Measurements from ENCODE around the gene RALGDS.

RALGDS gene

DNA sequence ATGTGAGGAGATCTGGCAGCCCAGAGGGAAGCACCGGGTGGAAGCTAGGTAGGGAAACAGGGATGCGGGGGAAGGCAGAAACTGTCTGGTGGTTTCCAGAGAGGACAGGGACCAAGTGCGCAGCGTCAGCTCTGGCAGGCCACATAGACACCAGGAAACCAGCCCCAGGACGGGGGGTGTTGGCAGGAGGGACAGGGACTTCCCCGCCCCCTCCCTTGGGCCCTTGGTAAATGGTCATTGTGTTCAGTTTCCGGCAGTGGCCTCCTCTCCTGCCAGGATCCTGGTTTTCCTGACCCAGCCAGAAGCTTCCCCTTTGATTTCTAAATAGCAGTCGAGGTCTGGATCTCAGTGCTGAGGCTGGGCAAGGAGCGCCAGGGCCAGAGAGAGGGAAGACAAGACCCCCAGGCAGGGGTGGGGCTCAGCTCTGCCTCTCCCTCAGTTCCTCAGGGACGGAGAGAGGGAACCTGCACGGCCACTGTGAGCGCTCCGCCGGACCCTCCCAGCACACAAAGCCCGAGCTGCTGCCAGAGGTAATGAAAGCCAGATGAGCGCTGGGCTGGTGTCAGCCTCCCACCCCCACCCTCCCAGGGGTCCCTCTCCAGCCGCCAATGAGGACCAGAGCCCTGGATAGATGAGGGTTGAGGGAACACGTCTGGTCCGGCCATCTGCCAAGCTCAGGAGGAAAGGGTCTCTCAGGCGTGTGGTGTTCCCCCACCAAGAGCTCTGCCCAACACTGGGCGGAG lies 1.8 kb downstream of the RALGDS start:
- DNase-seq (ENCODE audit: low read depth), result peak; percentile 20

GRCh38 chr9:133118568-133118967 lies 2.5 kb downstream of the RALGDS start:
- no peak for DNase-seq (ENCODE audit: low read depth)

- no peak for DNase-seq (ENCODE audit: low read depth)
Measured at GRCh38 chr9:133118179-133118520, 2.9 kb downstream of the RALGDS start.

- DNase-seq (ENCODE audit: low read depth), result no peak
Measured at GRCh38 chr9:133117271-133118178, 3.5 kb downstream of the RALGDS start.

GRCh38 chr9:133116346-133117231 lies 4.5 kb downstream of the RALGDS start:
- DNase-seq (ENCODE audit: low read depth), result no peak

DNA sequence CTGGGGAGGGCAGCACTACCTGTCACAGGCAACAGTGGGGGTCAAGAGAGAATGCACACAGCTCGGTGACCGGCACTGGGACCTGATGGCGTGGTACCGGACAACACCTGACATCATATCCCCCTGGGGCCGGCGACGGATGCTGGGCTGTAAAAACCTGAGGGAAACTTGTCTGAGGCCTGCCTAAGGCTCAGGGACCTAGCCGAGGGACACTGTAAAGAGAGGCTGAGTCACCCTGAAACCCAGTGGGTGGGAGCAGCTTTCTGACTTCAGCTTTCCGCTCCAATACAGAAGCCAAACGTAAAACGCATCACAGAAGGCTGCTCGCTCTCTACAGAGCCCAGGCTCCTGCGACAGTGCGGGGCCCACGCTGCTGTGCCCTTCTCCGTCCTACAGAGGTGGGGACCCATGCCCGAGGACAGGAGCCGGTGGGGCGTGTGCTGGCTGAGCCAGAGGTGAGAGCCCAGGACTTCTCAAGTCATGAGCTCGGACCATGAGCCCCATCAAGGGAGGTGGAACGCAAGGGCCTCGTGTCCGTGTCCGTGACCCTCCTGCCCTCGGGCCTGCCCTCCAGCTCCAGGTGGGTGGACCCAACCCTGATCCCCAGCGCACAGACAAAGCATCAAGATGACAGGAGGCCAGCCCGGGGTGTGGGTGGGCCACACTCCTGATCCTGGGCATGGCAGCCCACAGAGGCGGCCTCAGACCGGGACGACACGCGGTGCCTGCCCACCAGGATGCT lies 5.3 kb downstream of the RALGDS start:
- no peak for DNase-seq (ENCODE audit: low read depth)

- DNase-seq (ENCODE audit: low read depth), result no peak
Measured at GRCh38 chr9:133114886-133115603, 6.0 kb downstream of the RALGDS start.

- peak; percentile 13 for DNase-seq (ENCODE audit: low read depth)
Measured at GRCh38 chr9:133113949-133114885, 6.8 kb downstream of the RALGDS start.

DNA sequence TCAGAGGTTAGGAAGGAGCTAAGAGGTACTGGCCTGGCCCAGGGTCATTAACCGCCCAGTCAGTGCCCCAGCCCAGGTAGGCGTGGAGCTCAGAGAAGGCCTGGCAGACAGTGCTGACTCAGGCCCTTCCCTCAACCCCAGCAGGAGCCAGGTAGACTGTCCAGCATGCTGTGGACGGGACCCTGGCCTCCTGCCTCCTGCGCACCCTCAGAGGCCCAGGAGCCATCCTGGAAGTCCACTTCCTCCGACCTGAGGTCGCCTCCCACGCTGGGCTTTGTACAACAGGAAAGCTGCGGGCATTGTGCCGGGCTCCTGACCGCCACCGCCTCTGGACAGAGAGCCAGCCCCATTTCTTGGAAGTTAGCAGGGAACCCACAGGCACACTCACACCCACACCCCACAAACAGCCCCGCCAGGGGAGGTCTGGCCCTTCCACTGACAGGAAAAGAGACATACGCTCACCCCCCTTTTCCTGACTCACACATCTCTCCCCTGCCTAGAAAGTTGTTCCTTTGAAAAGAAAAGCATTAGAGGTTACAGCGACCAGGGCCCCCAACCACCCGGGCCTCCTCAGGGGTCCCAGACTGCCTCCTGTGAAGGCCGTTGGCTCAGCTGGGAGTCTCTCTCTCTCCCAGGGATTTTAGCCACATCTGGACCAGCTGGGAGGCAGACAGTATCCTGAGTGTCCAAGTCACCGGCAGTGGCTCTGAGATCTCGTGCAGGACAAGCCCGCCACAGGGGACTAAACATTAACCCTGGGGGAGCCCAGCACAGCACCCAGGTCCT lies 7.7 kb downstream of the RALGDS start:
- no peak for DNase-seq (ENCODE audit: low read depth)

- no peak for DNase-seq (ENCODE audit: low read depth)
Measured at GRCh38 chr9:133112663-133113026, 8.4 kb downstream of the RALGDS start.

DNA sequence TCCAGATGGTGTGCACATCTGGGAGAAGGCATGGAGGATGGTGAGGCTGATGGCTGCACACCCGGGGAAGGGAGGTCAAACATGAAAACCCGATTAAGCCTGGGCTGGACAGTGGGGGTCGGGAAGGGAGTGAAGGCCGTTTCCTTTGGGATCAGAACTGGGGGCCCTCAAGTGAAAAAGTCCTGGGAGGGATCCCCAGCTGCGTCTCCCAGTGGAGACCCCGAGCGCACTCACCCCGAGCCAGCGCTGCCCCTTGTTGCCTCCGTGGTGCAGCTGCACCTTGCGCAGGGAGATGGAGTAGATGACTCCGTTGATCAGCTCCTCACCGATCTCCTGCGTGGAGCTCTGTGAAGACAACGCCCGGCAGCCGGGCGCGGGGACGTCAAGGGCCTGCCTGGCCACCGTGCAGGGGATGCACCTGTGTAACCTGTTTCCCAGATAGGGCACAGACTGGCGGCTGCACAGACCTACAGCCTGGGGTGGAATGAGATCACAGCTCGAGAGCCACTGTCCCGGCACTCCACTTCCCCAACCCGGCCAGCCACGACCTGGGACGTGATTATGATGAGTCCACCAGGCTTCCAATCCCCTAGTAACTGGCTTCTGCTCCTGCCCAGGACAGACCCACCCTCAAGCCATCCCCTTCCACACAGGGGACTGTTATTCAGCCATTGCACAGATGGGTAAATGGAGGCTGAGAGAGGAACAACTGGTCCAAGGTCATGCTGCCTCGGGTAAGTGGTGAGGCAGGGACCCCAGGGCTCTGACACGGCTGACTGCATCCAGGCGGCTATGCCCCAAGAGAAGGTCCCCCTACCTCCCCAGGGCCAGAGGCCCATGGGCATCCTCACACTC lies 9.0 kb downstream of the RALGDS start:
- no peak for DNase-seq (ENCODE audit: low read depth)

DNA sequence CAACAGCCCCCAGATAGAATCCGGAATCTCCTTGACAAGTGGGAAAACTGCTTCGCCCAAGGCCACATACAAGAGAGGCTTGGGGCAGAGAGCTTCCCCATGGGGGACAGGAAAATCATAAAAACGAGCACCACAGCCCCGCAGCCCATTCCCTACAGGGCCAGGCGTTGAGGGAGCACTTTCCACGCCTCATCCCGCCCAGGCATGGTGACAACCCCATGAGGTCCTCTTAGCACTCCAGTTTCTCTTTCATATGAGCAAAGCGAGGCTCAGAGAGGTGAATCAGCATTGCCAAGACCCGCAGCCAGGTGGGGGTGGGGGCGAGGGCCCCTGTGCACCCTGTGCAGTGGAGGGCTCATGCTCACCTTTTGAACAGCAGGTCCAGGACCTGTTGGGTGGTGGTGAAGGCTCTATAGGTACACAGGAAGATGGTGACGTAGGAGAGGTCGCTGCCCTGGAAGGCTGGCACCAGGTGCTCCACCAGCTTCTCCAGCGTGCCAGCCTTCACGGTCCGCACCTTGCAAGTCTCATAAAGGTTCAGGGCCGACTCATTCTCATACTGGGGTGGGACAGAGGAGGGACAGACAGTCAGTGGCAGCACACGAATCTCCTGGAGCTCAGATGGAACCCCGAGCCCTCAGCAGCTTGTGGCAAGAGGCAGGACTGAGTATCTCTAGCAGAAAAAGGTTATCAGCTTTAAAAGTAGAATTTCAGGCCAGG lies 10.9 kb downstream of the RALGDS start:
- no peak for DNase-seq (ENCODE audit: low read depth)

DNA sequence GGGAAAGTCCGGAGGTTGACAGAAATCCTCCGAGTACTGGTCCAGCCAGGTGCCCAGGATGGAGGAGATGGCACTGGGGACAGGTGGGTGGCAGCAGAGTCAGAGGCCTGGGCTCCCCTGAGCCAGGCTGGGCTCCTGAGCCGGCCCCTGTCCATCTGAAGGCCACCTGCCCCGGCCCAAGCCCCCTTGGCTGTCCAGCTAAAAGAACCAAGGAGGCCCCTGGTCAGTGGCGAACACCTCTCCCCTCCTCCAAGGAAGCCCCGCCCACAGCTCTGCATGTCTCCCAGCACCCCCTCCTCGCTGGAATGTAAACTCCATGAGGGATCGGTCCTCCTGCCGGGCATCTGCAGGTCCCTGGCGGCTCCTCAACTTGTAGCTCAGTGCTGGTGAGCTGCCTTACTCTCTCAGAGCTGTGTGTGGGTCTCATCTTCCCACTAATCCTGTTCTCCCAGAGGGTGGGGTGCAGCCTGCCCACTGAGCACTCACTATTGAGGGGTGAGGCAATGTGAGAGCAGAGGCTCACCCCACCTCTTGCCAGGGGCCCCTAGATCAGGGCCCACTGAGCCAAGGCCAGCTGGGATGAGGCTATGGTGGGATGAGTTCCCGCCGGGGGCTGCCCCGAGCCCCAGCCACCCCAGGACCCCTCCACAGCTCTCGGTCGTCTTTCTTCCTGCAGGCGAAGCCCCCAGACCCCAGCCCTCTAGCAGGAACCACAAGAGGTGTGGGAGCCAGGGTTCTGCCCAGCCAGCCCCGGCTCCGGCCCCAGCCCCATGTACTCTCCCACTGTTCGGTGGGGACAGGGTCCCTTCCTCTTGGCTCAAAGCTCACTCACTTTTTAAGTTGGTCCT lies 12.0 kb downstream of the RALGDS start:
- DNase-seq (ENCODE audit: low read depth), result no peak

DNA sequence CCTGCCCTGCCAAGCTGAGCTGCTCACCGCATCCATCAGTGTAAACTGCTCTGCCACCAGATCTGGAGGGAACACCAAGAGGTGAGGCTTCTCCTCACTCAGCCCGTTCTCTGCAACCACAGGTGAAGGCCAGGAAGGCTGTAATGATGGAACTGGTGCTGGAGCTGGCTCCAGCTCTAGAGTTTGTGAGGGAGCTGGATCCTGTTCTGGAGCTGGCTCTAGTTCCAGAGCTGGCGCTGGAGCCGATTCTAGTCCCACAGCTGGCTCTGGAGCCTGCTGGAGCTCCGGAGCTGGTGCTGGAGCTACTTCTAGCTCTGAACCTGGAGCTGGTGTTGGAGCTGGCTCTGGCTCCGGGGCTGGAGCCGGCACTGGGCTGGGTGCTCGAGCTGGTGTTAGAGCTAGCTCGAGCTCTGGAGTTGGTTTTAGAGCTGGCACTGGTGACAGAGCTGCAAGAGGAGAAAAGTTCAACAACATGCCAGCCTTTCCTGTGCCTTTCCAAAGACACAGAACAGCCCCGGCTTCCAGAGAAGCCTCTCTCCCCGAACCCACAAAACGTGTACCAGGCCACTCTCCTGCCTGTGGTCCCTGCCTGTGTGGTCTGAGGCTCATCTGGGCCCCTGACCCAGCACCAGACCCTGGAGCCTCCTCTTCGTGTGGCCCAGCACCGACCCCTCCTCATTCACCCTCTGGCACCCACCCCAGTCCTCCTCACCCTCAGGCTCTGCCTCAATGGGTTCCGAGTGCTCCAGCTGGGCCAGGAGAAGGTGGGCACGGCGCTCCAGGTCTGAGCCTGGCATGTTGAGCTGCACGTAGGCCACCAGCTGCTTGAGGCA lies 12.9 kb downstream of the RALGDS start:
- DNase-seq (ENCODE audit: low read depth), result no peak

GRCh38 chr9:133107245-133107722 lies 13.8 kb downstream of the RALGDS start:
- no peak for DNase-seq (ENCODE audit: low read depth)
